Measurements from ENCODE around the gene CRYBG1.

CRYBG1 gene

GRCh38 chr6:106426250-106426970 lies 65.9 kb downstream of the CRYBG1 start:
- in situ Hi-C loops (cut with MboI; ENCODE audit: low sequenced_read_pairs, unreplicated experiment), result no loop called here
- TF ChIP-seq, protein P1, sequence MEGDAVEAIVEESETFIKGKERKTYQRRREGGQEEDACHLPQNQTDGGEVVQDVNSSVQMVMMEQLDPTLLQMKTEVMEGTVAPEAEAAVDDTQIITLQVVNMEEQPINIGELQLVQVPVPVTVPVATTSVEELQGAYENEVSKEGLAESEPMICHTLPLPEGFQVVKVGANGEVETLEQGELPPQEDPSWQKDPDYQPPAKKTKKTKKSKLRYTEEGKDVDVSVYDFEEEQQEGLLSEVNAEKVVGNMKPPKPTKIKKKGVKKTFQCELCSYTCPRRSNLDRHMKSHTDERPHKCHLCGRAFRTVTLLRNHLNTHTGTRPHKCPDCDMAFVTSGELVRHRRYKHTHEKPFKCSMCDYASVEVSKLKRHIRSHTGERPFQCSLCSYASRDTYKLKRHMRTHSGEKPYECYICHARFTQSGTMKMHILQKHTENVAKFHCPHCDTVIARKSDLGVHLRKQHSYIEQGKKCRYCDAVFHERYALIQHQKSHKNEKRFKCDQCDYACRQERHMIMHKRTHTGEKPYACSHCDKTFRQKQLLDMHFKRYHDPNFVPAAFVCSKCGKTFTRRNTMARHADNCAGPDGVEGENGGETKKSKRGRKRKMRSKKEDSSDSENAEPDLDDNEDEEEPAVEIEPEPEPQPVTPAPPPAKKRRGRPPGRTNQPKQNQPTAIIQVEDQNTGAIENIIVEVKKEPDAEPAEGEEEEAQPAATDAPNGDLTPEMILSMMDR (IDR thresholded peaks at IDR 0.05; ENCODE audit: borderline replicate concordance, control extremely low read depth, extremely low read depth, insufficient read depth, missing control alignments), result no peak
- no peak for DNase-seq (ENCODE audit: low spot score)

- TF ChIP-seq, protein P1 (IDR thresholded peaks at IDR 0.05; ENCODE audit: borderline replicate concordance, control extremely low read depth, extremely low read depth, insufficient read depth, missing control alignments), result no peak
- no peak for DNase-seq (ENCODE audit: low spot score)
- in situ Hi-C loops (cut with MboI; ENCODE audit: low sequenced_read_pairs, unreplicated experiment), result loop anchor here (10.0 kb wide), 1 partner anchor 86 kb away; no protein-coding TSS in a partner anchor
Observed at GRCh38 chr6:106430466-106430865, 69.9 kb downstream of the CRYBG1 start.

GRCh38 chr6:106431405-106431804 lies 70.9 kb downstream of the CRYBG1 start:
- in situ Hi-C loops (cut with MboI; ENCODE audit: low sequenced_read_pairs, unreplicated experiment), result loop anchor here (10.0 kb wide), 1 partner anchor 87 kb away; no protein-coding TSS in a partner anchor
- TF ChIP-seq, protein P1 (IDR thresholded peaks at IDR 0.05; ENCODE audit: borderline replicate concordance, control extremely low read depth, extremely low read depth, insufficient read depth, missing control alignments), result no peak
- DNase-seq (ENCODE audit: low spot score), result no peak

DNA sequence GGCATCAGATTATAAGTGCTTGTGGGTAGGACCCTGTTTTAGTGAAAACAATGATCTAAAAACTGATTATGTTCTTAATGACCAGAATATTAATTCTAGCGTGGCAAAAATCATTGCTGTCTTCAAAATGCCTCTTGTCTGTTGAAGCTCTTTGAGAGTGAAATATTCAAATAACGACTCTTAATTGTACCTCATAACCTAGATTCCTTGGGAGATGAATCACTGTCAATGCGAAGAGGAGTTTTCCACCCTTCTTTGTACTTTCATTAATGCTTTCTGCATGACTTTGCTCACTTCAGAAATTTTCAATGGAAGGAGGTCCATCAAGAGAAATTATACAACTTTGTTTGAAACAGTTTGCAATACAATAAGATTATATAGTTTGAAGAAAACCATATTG lies 71.5 kb downstream of the CRYBG1 start:
- no peak for DNase-seq (ENCODE audit: low spot score)
- in situ Hi-C loops (cut with MboI; ENCODE audit: low sequenced_read_pairs, unreplicated experiment), result loop anchor here (10.0 kb wide), 1 partner anchor 87 kb away; no protein-coding TSS in a partner anchor
- TF ChIP-seq, protein P1 (IDR thresholded peaks at IDR 0.05; ENCODE audit: borderline replicate concordance, control extremely low read depth, extremely low read depth, insufficient read depth, missing control alignments), result no peak

DNA sequence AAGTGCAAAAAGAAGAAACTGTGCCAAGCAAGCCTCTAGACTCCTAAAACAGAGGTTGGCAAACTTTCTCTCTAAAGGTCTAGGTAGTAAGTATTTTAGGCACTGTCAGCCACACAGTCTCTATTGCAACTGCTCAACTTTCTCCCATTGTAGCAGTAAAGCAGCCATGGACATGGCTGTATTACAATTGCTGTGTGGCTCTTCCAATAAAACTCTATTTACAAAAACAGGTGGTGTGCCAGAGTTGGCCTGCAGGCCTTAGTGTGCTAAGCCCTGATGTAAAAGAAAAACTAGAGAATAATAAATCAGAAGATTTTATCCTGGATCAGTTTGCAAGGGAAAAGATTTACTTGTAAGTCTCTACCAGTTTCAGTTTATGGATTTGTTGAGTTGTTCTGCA lies 74.0 kb downstream of the CRYBG1 start:
- in situ Hi-C loops (cut with MboI; ENCODE audit: low sequenced_read_pairs, unreplicated experiment), result loop anchor here (10.0 kb wide), 1 partner anchor 90 kb away; no protein-coding TSS in a partner anchor
- TF ChIP-seq, protein P1 (IDR thresholded peaks at IDR 0.05; ENCODE audit: borderline replicate concordance, control extremely low read depth, extremely low read depth, insufficient read depth, missing control alignments), result no peak
- no peak for DNase-seq (ENCODE audit: low spot score)

DNA sequence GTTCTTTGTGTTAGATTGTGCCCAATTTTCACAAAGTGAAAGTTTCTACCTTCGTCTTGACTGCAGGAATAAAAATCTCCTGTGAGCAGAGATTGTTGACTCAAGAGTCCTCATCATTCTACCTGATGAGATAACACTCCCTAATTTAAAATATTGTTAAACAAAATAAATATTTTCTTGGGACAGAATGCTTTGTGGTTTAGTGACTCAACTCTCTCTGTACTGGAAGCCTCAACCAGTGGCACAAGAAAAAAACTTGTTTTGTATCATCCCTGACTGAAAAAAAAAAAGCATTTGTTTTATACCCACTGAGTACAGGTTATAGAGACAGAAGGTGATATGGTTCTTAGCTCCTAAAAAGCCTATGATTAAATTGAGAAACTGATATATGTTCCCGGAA lies 78.9 kb downstream of the CRYBG1 start:
- TF ChIP-seq, protein P1 (IDR thresholded peaks at IDR 0.05; ENCODE audit: borderline replicate concordance, control extremely low read depth, extremely low read depth, insufficient read depth, missing control alignments), result no peak
- DNase-seq (ENCODE audit: low spot score), result no peak
- in situ Hi-C loops (cut with MboI; ENCODE audit: low sequenced_read_pairs, unreplicated experiment), result loop anchor here (10.0 kb wide), 1 partner anchor 95 kb away; no protein-coding TSS in a partner anchor

All from GM13976 (cell line).